GM12878 (cell line): ENCODE results near the gene PPP4R4. TPM values are rescaled to one million over a fixed set of nuclear protein-coding genes. Genes with fewer than 3 reads are reported as not detected.

Source experiments
- ATAC-seq: fragments of 200-7000 bp; cut with Tn5 transposase; 3 replicates; pipeline ENCODE4 v1.9.1; 2020; ENCODE audit warnings: mild to moderate bottlenecking, moderate library complexity
- BruUV-seq: library from RNA; stranded (reverse); fragments of 400-500 nt; replicated peaks from 2 replicates; lab custom pipeline; 2021; lab: Mats Ljungman, UMichigan
- CTCF ChIA-PET: fragments of 300-600 bp; sonication (Branson Sonifier 250); formaldehyde crosslinking; extraction: SDS; loops from one replicate; lab custom pipeline; 2021; ENCODE audit warnings: inconsistent platforms; lab: Yijun Ruan, JAX
- POLR2A ChIA-PET: fragments of 350-600 bp; formaldehyde crosslinking; extraction: SDS; loops from one replicate; lab custom pipeline; 2021; ENCODE audit warnings: inconsistent platforms; lab: Charles Lee
- RAD21 ChIA-PET: fragments of 300-600 bp; sonication (Branson Sonifier 250); formaldehyde crosslinking; loops from one replicate; lab custom pipeline; 2023; ENCODE audit warnings: antibody characterized with exemption; ENCODE audit not compliant: unreplicated experiment; lab: Charles Lee
- SMC1A ChIA-PET: fragments of 300-600 bp; sonication (Branson Sonifier 250); formaldehyde crosslinking; loops from one replicate; lab custom pipeline; 2023; ENCODE audit not compliant: unreplicated experiment, uncharacterized antibody; lab: Charles Lee
- DNase-seq: peaks from one replicate; pipeline ENCODE4 v3.0.0-alpha.2; 2011; ENCODE audit warnings: low read depth, low spot score
- FAIRE-seq: peaks from 3 replicates; lab custom pipeline; 2011; peaks lifted over from hg19 to GRCh38; lab: Jason Lieb, UNC
- H2AFZ ChIP-seq: 2 replicates; pipeline ENCODE4 v1.6.0; 2011; ENCODE audit warnings: low read depth, low read length, control low read depth; ENCODE audit not compliant: control insufficient read depth
- H3K27ac ChIP-seq: 2 replicates; pipeline ENCODE4 v1.5.1; 2011; ENCODE audit warnings: control low read depth; ENCODE audit not compliant: control insufficient read depth, insufficient read depth
- H3K27me3 ChIP-seq, 2 experiments: replicated peaks in 1 of 2; 2 replicates each; pipeline versions ENCODE4 v1.6.0 to v1.6.1; 2011; ENCODE audit warnings: low read length in 1 of 2; ENCODE audit not compliant: control insufficient read depth in 2 of 2, insufficient read depth in 2 of 2
- H3K36me3 ChIP-seq, 2 experiments: 2 replicates each; pipeline ENCODE4 v1.5.1; 2011; ENCODE audit warnings: low read length in 1 of 2; ENCODE audit not compliant: control insufficient read depth in 2 of 2, insufficient read depth in 2 of 2
- H3K4me1 ChIP-seq: 2 replicates; pipeline ENCODE4 v1.6.1; 2011; ENCODE audit warnings: mild to moderate bottlenecking, low read length, moderate library complexity, mixed read lengths; ENCODE audit not compliant: control insufficient read depth, insufficient read depth
- H3K4me2 ChIP-seq: 2 replicates; pipeline ENCODE4 v1.6.0; 2011; ENCODE audit warnings: control low read depth; ENCODE audit not compliant: control insufficient read depth, insufficient read depth
- H3K4me3 ChIP-seq: fragments of 200-600 bp; sonication (generic); 2 replicates; pipeline ENCODE4 v1.5.1; 2016
- H3K79me2 ChIP-seq: 2 replicates; pipeline ENCODE4 v1.6.0; 2011; ENCODE audit warnings: low read length; ENCODE audit not compliant: control insufficient read depth, insufficient read depth
- H3K9ac ChIP-seq: 2 replicates; pipeline ENCODE4 v1.8.0; 2011; ENCODE audit warnings: low read length, control low read depth, mixed read lengths; ENCODE audit not compliant: control insufficient read depth, insufficient read depth
- H3K9me3 ChIP-seq: replicated peaks from 3 replicates; pipeline ENCODE4 v1.5.1; 2011; ENCODE audit warnings: mild to moderate bottlenecking, low read length; ENCODE audit not compliant: control insufficient read depth, insufficient read depth
- H4K20me1 ChIP-seq: 2 replicates; pipeline ENCODE4 v1.6.0; 2011; ENCODE audit not compliant: control insufficient read depth, insufficient read depth
- IKZF1 ChIP-seq: fragments of 450-650 bp; conservative IDR thresholded peaks from 2 replicates; pipeline ENCODE4 v1.6.1; 2017; ENCODE audit warnings: antibody characterized with exemption, mild to moderate bottlenecking
- JUND ChIP-seq: IDR thresholded peaks from 2 replicates; pipeline ENCODE4 v1.6.1; 2012; ENCODE audit warnings: low read depth, mild to moderate bottlenecking, low read length, improper control_type of control experiment, moderate library complexity
- KDM1A ChIP-seq: fragments of 200-600 bp; sonication (generic); IDR thresholded peaks from 2 replicates; pipeline ENCODE4 v1.6.1; 2016; ENCODE audit warnings: borderline replicate concordance
- NR2C2 ChIP-seq: IDR thresholded peaks from 2 replicates; pipeline ENCODE4 v1.6.1; 2011; ENCODE audit warnings: borderline replicate concordance, low read depth; ENCODE audit not compliant: control insufficient read depth, insufficient read length
- SKIL ChIP-seq: fragments of 450-650 bp; IDR thresholded peaks from 2 replicates; pipeline ENCODE4 v1.6.1; 2017; ENCODE audit warnings: mild to moderate bottlenecking, low read depth, inconsistent platforms; ENCODE audit not compliant: poor library complexity, severe bottlenecking
- TAF1 ChIP-seq: IDR thresholded peaks from 2 replicates; pipeline ENCODE4 v1.6.1; 2011; ENCODE audit warnings: mild to moderate bottlenecking, low read depth, low read length, borderline replicate concordance
- WGBS: methylation state at CpG from one replicate; pipeline ENCODE4 v1.1.6; 2016; ENCODE audit warnings: low lambda C conversion rate; ENCODE audit not compliant: insufficient replicate concordance, insufficient coverage; ENCODE audit errors: missing lambda C conversion rate; 5-methylcytosine and 5-hydroxymethylcytosine counted together
- in situ Hi-C: fragments of 300-500 bp; cut with MboI; formaldehyde crosslinking; loops from 9 replicates; pipeline ENCODE4 v1.14.3; 2018; ENCODE audit warnings: mixed read lengths
- intact Hi-C: fragments of 100-400 bp; cut with micrococcal nuclease; formaldehyde crosslinking; loops from one replicate; pipeline ENCODE4 v1.14.2; 2022; ENCODE audit not compliant: unreplicated experiment
- polyA plus RNA-seq, 11 experiments: library from polyadenylated mRNA; depleted of rRNA in 4 of 11; unstranded in 6 of 11; stranded (reverse) in 5 of 11; fragments of >200 nt; fragmentation: Nextera tagmentation in 4 of 11; fragmentation: Illumina TruSeq in 1 of 11; extraction: Ambion mirVana in 4 of 11; extraction: Trizol in 1 of 11; gene quantifications; 1 replicate in 1 of 11; 2 replicates in 10 of 11; pipeline versions ENCODE4 v1.2.1 to v1.2.3, GENCODE V29; 2011 to 2016; ENCODE audit warnings: inconsistent platforms in 2 of 11, missing spikeins in 2 of 11, low read depth in 1 of 11
- total RNA-seq, 4 experiments: library from RNA; depleted of rRNA in 3 of 4; stranded (reverse); fragments of >200 nt in 3 of 4; fragmentation: Illumina TruSeq in 1 of 4; extraction: Trizol in 1 of 4; gene quantifications; 2 replicates each; pipeline versions ENCODE4 v1.2.1 to v1.2.3, GENCODE V29; 2013 to 2021
- TF ChIP-seq, protein P1 (sequence below): fragments of 450-650 bp; IDR thresholded peaks from 2 replicates; pipeline ENCODE4 v1.6.1; 2017; ENCODE audit warnings: mild to moderate bottlenecking

PPP4R4 gene
- total and polyA plus RNA-seq, 10 of the 15 experiments (the other 5 are each of a cell fraction or from before 2014, with no cell fraction given) = 0.01 to 0.13 (median 0.08) TPM; not detected in 4

DNA sequence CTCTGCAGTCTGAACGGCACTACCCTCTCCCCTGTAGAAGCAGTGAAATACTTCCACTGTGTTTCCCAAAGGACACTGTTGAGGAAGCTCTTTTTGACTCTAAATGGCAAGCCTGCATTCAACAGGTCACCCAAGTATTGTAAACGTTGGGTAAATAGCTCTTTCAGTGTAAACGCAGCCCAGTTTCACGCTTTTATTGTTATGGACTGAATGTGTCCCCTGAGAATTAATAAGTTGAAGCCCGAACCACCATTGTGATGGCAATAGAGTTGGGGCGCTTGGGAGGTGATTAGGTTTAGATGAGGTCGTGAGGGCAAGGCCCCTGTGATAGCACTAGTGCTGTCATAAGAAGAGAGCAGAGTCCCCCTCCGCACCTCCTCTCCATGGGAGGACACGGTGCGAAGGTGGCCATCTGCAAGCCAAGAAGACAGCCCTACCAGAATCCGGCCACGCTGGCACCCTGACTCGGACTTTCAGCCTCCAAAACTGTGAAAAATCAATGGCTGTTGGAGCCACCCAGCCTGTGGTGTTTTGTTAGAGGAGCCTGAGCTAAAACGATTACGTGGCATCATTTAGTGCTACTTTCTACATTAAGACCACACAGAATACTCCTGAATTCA is 117.9 kb downstream of the PPP4R4 start:
- intact Hi-C loops = no loop called here
- in situ Hi-C loops = no loop called here

More for the DNA sequence above, 117.9 kb downstream of the PPP4R4 start:
- no peak overlapping the region for H3K27ac ChIP-seq
- H3K4me2 ChIP-seq = no peak overlapping the region
- POLR2A ChIA-PET = no interaction called here
- no peaks in the 10 kb centered on the region for H3K36me3 ChIP-seq
- no peak overlapping the region for H3K4me3 ChIP-seq
- no peak overlapping the region for H2AFZ ChIP-seq
- no peaks in the 10 kb centered on the region; the same call in 2 of the 3 replicates for H3K9me3 ChIP-seq
- H3K27me3 ChIP-seq = no peaks in the 10 kb centered on the region; a peak in 1 of 4 replicates
- FAIRE-seq (no peak), ATAC-seq (no peak), DNase-seq (no peak)
- no peaks in the 10 kb centered on the region for H3K79me2 ChIP-seq
- RAD21 ChIA-PET = no interaction called here
- H4K20me1 ChIP-seq = no peaks in the 10 kb centered on the region
- TF ChIP-seq IKZF1 (no peak), KDM1A (no peak), JUND (no peak), SKIL (no peak), TAF1 (no peak), NR2C2 (no peak)
- TF ChIP-seq, protein P1, sequence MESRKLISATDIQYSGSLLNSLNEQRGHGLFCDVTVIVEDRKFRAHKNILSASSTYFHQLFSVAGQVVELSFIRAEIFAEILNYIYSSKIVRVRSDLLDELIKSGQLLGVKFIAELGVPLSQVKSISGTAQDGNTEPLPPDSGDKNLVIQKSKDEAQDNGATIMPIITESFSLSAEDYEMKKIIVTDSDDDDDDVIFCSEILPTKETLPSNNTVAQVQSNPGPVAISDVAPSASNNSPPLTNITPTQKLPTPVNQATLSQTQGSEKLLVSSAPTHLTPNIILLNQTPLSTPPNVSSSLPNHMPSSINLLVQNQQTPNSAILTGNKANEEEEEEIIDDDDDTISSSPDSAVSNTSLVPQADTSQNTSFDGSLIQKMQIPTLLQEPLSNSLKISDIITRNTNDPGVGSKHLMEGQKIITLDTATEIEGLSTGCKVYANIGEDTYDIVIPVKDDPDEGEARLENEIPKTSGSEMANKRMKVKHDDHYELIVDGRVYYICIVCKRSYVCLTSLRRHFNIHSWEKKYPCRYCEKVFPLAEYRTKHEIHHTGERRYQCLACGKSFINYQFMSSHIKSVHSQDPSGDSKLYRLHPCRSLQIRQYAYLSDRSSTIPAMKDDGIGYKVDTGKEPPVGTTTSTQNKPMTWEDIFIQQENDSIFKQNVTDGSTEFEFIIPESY = no peak
- 35% methylated on average over 15 of the region's 15 CpGs for WGBS
- BruUV-seq = no TSS peak
- CTCF ChIA-PET = no interaction called here
- SMC1A ChIA-PET = interaction anchor here (0.9 kb wide), 1 partner anchor 37 kb away, joined by 3 read pairs; no protein-coding TSS in a partner anchor
- H3K9ac ChIP-seq = no peak overlapping the region
- H3K4me1 ChIP-seq = no peaks in the 10 kb centered on the region
